EH (cell line): ENCODE data around the gene RFNG.

ENCODE experiments used
- DNase-seq: peaks from one replicate; pipeline ENCODE4 v3.0.0-alpha.2; 2015; ENCODE audit warnings: low read depth

RFNG gene

DNA sequence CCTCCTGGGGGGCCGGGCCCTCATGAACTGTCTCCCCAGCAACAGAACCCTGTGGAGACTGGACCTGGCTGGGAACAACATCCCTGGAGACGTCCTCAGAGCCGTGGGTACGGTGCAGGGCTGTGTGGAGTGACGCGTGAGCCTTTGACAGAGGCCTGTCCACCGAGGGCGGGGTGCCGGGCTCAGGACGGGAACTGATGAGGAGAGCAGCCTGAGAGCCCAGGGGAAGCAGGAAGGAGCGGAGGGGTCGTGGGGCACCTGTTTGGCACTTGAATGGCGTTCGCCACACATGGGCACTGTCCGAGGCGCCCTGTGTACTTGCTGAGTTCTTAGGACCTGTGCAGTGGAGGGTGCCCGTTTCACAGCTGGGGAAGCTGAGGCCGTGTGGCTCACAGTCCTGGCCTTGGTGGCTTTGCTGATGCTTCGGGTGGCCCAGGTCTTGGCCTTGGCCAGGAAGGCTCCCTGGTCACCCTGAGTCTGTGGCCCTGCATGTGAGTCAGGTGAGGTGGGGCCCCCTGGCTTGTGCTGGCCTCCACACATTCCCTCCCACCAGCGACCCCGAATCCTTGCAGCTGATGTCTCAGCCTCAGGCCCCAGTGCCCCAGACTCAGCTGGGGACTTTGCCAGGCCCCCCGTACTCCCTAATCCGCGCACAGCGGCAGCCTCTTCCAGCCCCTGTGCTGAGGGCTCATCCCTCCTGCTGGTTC lies 26.1 kb downstream of the RFNG start:
- no peak for DNase-seq

GRCh38 chr17:82024859-82025258 lies 26.8 kb downstream of the RFNG start:
- DNase-seq, result no peak

- peak; percentile 26 for DNase-seq
Observed at GRCh38 chr17:82023447-82024241, 28.0 kb downstream of the RFNG start.

- peak; percentile 100 for DNase-seq
Observed at GRCh38 chr17:82022981-82023446, 28.6 kb downstream of the RFNG start, which contains the start of gene LRRC45. Gene LRRC45 (plus strand): TSS chr17:82023305. CDS start chr17:82023644, 339 bp downstream.

DNA sequence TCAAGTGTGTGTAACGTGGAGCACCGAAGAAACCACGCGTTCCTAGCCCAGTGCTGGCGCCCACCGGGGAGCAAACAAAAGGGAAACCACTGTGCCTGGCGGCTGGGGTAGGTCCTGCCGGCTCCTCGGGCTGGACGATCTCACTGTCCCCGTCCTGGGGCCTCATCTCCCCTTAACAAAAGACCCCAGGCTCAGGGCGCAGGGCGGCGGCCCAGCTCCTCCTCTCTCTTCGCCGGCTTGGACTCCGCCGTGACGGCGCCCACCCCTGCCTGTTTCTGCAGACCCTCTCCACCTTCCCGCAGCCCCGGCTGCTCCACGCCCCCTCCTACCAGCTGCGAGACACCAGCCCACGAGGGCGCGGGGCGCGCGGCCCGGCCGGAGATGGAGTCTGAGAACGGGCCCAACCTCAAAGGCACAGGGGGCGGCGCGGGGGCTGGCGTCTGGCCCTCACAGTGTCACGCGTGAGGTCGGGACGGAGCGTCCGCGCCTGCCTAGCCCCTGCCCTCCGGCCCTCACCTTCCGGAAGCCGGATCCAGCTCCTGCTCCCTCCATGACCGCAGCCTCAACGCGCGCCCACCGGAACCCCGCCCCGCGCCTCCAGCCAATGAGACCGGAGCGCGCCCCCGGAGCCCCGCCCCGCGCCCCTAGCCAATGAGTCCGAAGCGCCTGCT lies 29.2 kb downstream of the RFNG start, which contains the start of gene CENPX:
TSS of gene CENPX (minus strand) at position 569 of the 671 bp plus-strand sequence. CDS start at position 552, 17 bp downstream.
- peak; percentile 8 for DNase-seq

DNA sequence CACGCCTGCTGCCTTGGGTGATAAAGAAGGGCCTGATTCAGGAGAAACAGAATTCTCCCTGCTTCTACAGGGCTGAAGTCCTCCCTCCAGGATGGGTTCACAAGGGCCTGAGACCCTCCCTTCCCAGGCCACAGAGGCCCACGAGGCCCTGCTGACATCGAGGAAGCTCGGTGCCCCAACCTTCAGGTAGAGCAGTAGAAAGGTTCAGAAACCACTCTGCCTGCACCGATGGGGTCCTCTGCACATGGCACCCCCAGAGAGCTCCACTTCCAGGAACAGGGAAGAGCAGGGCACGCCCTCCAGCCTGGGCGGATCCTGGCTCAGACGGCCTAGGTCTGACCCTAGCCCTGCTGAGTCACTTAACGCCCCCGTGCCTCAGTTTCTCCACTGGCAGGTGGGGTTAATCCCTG lies 29.7 kb downstream of the RFNG start:
- DNase-seq, result no peak

DNA sequence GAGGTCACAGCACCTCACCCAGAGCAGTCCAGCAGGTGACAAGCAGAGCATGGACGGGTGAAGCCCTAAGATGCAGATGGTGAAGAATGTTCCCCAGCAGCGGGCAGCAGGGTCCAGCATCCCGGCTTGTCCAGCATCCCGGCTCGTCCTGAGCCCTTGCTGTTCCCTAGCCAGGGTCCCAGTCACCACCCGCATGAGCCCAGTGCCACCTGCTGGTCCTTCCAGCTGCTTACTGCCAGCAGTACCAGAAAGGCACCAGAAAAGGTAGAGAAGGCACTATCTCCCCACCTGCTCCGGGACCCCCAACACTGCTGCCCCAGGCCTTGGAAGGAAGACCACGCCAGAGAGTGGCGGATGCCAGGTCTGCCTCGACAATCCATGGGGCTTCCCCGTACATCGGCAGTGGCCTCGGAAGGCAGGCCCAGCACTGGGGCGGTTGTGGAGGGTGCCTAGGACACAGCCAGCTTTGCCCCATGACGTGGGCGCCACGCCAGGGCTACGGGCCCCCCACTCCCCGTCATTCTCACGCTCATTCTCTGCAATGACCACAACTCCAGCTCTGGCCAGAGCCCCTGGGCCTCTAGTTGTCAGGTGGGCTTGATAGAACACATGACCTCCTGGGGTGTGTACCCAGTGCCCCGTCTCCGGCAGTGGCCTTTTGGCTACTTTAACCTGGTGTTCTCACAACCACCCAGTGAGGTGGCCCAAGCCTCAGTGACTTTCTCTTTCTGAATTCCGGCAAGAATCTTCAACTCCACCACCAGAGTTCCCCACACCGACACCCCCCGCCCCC lies 30.3 kb downstream of the RFNG start:
- peak; percentile 83 for DNase-seq

- no peak for DNase-seq
Observed at GRCh38 chr17:82020572-82021106, 31.0 kb downstream of the RFNG start.

GRCh38 chr17:82019690-82020571 lies 31.7 kb downstream of the RFNG start:
- peak; percentile 39 for DNase-seq

DNA sequence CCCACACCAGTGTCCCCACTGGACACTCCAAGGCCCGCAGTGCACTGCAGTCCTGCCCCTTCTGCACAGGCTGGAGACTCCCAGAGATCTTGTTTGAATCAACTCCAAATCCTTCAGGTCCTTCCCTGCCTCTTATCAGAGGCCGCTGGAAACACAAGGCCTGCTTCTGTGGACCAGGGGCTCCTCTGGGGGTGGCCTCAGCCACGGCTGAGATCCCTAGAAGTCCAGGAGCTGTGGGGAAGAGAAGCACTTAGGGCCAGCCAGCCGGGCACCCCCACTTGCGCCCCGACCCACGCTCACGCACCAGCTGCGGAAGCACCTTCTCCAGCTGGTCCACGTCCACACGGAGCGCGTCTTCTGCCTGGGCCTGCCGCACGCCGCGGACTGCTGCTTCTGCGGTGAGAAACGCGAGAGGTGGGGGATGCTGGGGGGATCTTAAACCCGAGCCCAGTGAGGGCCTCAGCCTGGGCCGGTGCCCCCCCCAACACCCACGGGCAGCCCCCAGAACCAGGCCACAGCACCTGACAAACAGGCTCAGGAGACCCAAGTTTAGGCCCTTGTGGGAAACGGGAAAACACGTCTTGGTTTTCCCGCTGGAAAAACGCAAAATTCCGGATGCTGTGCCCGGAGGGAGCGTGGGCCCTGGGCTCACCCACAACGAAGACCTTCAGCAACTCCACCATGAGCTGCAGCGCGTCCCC lies 32.5 kb downstream of the RFNG start:
- no peak for DNase-seq

GRCh38 chr17:82018152-82018988 lies 33.2 kb downstream of the RFNG start:
- DNase-seq, result no peak

DNA sequence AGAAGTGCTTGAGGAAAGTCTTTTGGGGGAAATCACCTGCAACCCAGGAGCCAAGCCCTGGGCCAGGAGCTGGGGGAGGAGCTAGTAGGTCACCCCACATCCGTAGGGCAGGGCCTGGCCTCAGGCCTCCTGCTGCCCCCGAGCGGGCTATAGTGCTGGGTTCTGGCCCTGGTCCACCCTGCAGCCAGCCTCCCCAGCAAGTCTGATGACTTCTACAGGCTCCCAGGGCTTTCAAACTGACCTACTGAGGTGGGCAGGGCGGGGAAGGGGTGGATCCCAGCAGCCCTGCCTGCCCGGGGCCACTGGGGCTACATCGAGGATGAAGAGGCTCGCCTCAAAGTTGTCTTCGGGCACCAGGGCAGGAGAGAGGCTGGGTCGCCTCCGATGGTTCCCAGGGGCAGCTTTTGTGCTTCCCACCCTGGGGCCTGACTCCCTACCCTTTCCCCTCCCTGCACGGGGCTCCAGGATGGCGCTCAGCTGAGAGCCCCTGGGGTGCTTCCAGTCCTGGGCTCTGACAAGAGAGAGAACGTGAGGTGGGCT lies 33.9 kb downstream of the RFNG start:
- no peak for DNase-seq

DNA sequence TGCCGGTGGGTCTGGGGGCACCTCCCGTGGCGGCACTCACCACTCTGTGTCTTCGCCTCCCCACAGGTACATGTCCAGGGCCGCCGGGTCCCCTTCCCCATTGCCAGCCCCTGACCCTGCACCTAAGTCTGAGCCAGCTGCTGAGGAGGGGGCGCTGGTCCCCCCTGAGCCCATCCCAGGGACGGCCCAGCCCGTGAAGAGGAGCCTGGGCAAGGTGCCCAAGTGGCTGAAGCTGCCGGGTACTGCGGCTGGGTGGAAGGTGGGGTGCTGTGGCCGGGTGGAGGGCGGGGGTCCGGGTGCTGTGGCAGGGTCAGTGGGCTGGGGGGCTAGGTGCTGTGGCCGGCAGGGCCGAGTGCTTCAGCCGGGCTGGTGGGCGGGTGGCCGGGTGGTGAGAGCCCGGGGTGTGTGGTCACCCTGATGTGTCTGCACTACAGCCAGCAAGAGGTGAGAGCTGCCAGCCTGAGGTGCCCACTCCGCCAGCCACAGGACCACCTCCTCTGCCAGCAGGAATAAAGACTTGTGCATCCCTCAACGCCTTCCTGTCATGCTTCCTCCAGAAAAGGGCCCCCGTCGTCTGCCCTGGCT lies 34.6 kb downstream of the RFNG start:
- DNase-seq, result no peak

DNA sequence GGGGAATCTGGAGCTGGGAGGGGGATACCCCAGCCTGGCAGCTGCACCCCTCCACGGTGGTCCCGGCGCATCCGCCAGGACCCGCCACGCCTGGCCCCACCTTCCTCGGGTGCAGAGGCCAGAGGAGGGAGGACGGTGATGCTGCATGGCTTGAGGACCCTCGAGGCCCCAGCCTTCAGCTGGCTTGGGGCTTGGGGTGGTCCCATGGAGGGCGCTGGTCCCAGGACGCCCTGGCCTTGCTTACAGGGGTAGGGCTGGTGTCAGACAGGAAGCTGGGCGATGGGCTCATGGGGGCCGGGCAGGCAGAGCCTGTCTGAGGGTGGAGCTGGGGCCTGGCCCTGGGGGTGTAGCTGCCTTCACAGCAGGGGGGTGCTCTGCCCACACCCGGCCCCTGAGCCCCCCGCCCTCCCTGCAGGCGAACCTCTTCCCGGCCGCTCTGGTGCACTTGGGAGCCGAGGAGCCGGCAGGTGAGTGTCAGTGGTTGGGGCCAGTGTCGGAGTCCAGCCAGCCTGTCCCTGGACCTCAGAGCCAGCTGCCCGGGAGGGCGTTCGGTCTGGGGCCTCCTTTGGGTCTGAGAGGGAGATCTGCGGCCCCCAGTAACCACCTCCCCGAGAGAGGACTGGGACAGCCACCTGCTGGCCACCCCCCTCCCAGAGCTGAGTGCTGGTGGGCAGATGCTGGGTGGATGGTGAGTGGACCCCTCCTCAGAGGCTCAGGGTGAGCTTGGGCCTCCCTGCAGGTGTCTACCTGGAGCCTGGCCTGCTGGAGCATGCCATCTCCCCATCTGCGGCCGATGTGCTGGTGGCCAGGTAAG lies 35.3 kb downstream of the RFNG start:
- DNase-seq, result no peak

GRCh38 chr17:82015311-82015971 lies 36.2 kb downstream of the RFNG start:
- no peak for DNase-seq

DNA sequence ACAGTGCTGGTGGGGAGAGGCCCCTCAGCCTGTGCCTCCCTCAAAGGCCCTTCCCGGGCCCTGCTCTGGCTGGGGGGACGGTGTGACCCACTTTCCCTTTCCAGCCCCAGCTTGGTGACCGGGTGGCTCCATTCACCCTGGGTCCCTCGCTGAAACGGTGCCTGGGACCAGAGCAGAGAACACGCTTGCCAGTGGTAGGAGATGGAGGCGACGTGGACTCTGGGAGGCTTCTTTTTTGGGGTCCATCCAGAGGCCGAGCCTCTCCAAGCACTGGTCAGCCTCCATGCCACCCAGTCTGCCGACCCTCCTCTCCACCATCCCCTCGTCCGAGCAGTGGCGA lies 36.7 kb downstream of the RFNG start:
- no peak for DNase-seq

GRCh38 chr17:82014432-82014831 lies 37.2 kb downstream of the RFNG start:
- no peak for DNase-seq
